SU-DHL-6 (cell line): ENCODE measurements around the gene TRDMT1.

Source experiments
- H2AFZ ChIP-seq: fragments of 200-600 bp; sonication (generic); 2 replicates; pipeline ENCODE4 v1.6.1; 2014; ENCODE audit warnings: low read depth, mild to moderate bottlenecking, moderate library complexity, mixed read lengths, antibody characterized with exemption, low read length; ENCODE audit not compliant: severe bottlenecking
- H3F3A ChIP-seq: fragments of 200-600 bp; shearing (Covaris generic); 2 replicates; pipeline ENCODE4 v1.6.0; 2016; ENCODE audit warnings: antibody characterized with exemption, mild to moderate bottlenecking; ENCODE audit not compliant: insufficient read depth
- H3K27ac ChIP-seq: fragments of 200-600 bp; sonication (generic); 2 replicates; pipeline ENCODE4 v1.5.1; 2016; ENCODE audit warnings: low read depth, mild to moderate bottlenecking, low read length, moderate library complexity, mixed read lengths
- H3K27me3 ChIP-seq: fragments of 200-600 bp; sonication (generic), shearing (Covaris generic); 2 replicates; pipeline ENCODE4 v1.6.0; 2014; ENCODE audit warnings: mild to moderate bottlenecking, low read length
- H3K36me3 ChIP-seq: fragments of 200-600 bp; sonication (generic); 2 replicates; pipeline ENCODE4 v1.6.1; 2014; ENCODE audit warnings: mild to moderate bottlenecking, low read length, mixed read lengths
- H3K4me2 ChIP-seq: fragments of 300-600, 200-600 bp; shearing (Covaris generic), sonication (generic); 2 replicates; pipeline ENCODE4 v1.6.0; 2014; ENCODE audit warnings: low read length, low read depth, mild to moderate bottlenecking; ENCODE audit not compliant: poor library complexity, severe bottlenecking
- H3K4me3 ChIP-seq: fragments of 200-600 bp; sonication (generic); 2 replicates; pipeline ENCODE4 v1.5.1; 2014; ENCODE audit warnings: antibody characterized with exemption, low read length, mild to moderate bottlenecking, mixed read lengths; ENCODE audit not compliant: insufficient read depth, poor library complexity, severe bottlenecking
- H3K79me2 ChIP-seq: fragments of 200-600 bp; sonication (generic); 2 replicates; pipeline ENCODE4 v1.6.1; 2014; ENCODE audit warnings: mild to moderate bottlenecking, low read length, moderate library complexity; ENCODE audit not compliant: insufficient read depth
- H3K9ac ChIP-seq: fragments of 200-600 bp; sonication (generic); 2 replicates; pipeline ENCODE4 v1.7.0; 2014; ENCODE audit warnings: mild to moderate bottlenecking, low read length
- H3K9me2 ChIP-seq: fragments of 200-600 bp; sonication (generic); replicated peaks from 2 replicates; pipeline ENCODE4 v1.6.1; 2014; ENCODE audit warnings: low read length; ENCODE audit not compliant: insufficient read depth
- H3K9me3 ChIP-seq: fragments of 200-600 bp; sonication (generic); 2 replicates; pipeline ENCODE4 v1.6.1; 2014; ENCODE audit warnings: low read length, mixed read lengths; ENCODE audit not compliant: insufficient read depth
- H4K20me1 ChIP-seq: fragments of 200-600 bp; sonication (generic); 2 replicates; pipeline ENCODE4 v1.6.1; 2014; ENCODE audit warnings: low read depth, mild to moderate bottlenecking, antibody characterized with exemption, low read length, moderate library complexity, mixed read lengths
- CTCF ChIP-seq: fragments of 200-600 bp; sonication (generic); IDR thresholded peaks from one replicate; pipeline ENCODE4 v1.5.1; 2017; ENCODE audit warnings: antibody characterized with exemption, mild to moderate bottlenecking, low read length, moderate library complexity; ENCODE audit not compliant: insufficient read depth, poor library complexity, severe bottlenecking
- EZH2phosphoT487 ChIP-seq: fragments of 200-600 bp; sonication (generic), shearing (Covaris generic); conservative IDR thresholded peaks from 2 replicates; pipeline ENCODE4 v1.6.1; 2018; ENCODE audit warnings: mild to moderate bottlenecking, antibody characterized with exemption, low read length, moderate library complexity, mixed read lengths

Gene TRDMT1

GRCh38 chr10:17202999-17203398 is 1.5 kb upstream of the TRDMT1 start:
- Histone ChIP-seq H2AFZ (peak overlapping the region; percentile 34), H3K79me2 (no peaks in the 10 kb centered on the region), H3K9me3 (no peaks in the 10 kb centered on the region), H3K9ac (no peak overlapping the region), H3K36me3 (no peaks in the 10 kb centered on the region), H3K27me3 (no peaks in the 10 kb centered on the region), H3K4me2 (no peak overlapping the region), H3K27ac (no peak overlapping the region), H3F3A (no peaks in the 10 kb centered on the region), H3K4me3 (no peak overlapping the region), H3K9me2 (no peaks in the 10 kb centered on the region), H4K20me1 (no peaks in the 10 kb centered on the region)
- TF ChIP-seq EZH2phosphoT487 (no peak), CTCF (no peak)

- Histone ChIP-seq H3K9ac (no peak overlapping the region), H4K20me1 (no peaks in the 10 kb centered on the region), H3K4me2 (no peak overlapping the region), H3F3A (no peaks in the 10 kb centered on the region), H3K27ac (no peak overlapping the region), H3K4me3 (no peak overlapping the region), H2AFZ (peak overlapping the region; percentile 99), H3K9me3 (no peaks in the 10 kb centered on the region), H3K36me3 (no peaks in the 10 kb centered on the region), H3K9me2 (no peaks in the 10 kb centered on the region), H3K27me3 (no peaks in the 10 kb centered on the region), H3K79me2 (no peaks in the 10 kb centered on the region)
- no peak for TF ChIP-seq CTCF
- TF ChIP-seq EZH2phosphoT487: no peak
Measured at GRCh38 chr10:17202506-17202905, 1.0 kb upstream of the TRDMT1 start.

- Histone ChIP-seq H3K4me3 (peak overlapping the region; percentile 79), H3K27me3 (no peaks in the 10 kb centered on the region), H2AFZ (peak overlapping the region; percentile 99), H3K9me2 (no peaks in the 10 kb centered on the region), H3K27ac (0 out of 2 replicates have a peak overlapping the region, but pooled peaks have one; percentile 19), H4K20me1 (no peaks in the 10 kb centered on the region), H3K4me2 (peak overlapping the region; percentile 90), H3K36me3 (no peaks in the 10 kb centered on the region), H3K79me2 (no peaks in the 10 kb centered on the region), H3F3A (no peaks in the 10 kb centered on the region), H3K9ac (peak overlapping the region; percentile 75), H3K9me3 (no peaks in the 10 kb centered on the region)
- TF ChIP-seq EZH2phosphoT487 (no peak), CTCF (no peak)
Measured at GRCh38 chr10:17201794-17202116, 283 bp upstream of the TRDMT1 start.
